Neural cell (in vitro differentiated cells): ENCODE results near the gene CTXN1. TPM values are rescaled to one million over a fixed set of nuclear protein-coding genes. Genes with fewer than 3 reads are reported as not detected.

Experiments
- H2AFZ ChIP-seq: fragments of 200-600, 300-800 bp; sonication (generic), shearing (Covaris generic); 2 replicates; pipeline ENCODE4 v1.6.0; 2014; ENCODE audit warnings: low read depth, mild to moderate bottlenecking, antibody characterized with exemption, low read length, moderate library complexity
- H3F3A ChIP-seq: fragments of 200-600 bp; shearing (Covaris generic); 2 replicates; pipeline ENCODE4 v1.6.1; 2016; ENCODE audit warnings: mild to moderate bottlenecking, moderate library complexity, mixed read lengths, antibody characterized with exemption, low read length; ENCODE audit not compliant: insufficient read depth, poor library complexity, severe bottlenecking
- H3K27ac ChIP-seq: fragments of 200-600, 300-800 bp; sonication (generic), shearing (Covaris generic); 2 replicates; pipeline ENCODE4 v1.5.1; 2014; ENCODE audit warnings: mild to moderate bottlenecking, low read length, moderate library complexity
- H3K27me3 ChIP-seq: fragments of 300-800, 200-600 bp; sonication (generic), shearing (Covaris generic); 2 replicates; pipeline ENCODE4 v1.6.0; 2014; ENCODE audit warnings: mild to moderate bottlenecking, low read depth, low read length, moderate library complexity; ENCODE audit not compliant: insufficient read depth
- H3K36me3 ChIP-seq: fragments of 300-800, 200-600 bp; sonication (generic), shearing (Covaris generic); 2 replicates; pipeline ENCODE4 v1.5.1; 2014; ENCODE audit warnings: mild to moderate bottlenecking, antibody characterized with exemption, low read length, moderate library complexity; ENCODE audit not compliant: insufficient read depth
- H3K4me2 ChIP-seq: fragments of 300-800, 200-600 bp; sonication (generic), shearing (Covaris generic); 2 replicates; pipeline ENCODE4 v1.6.0; 2014; ENCODE audit warnings: mild to moderate bottlenecking, low read length
- H3K4me3 ChIP-seq: fragments of 300-800, 200-600 bp; sonication (generic), shearing (Covaris generic); 2 replicates; pipeline ENCODE4 v1.5.1; 2014; ENCODE audit warnings: mild to moderate bottlenecking, low read length, moderate library complexity
- H3K79me2 ChIP-seq: fragments of 200-600 bp; shearing (Covaris generic); replicated peaks from 2 replicates; pipeline ENCODE4 v1.6.0; 2014; ENCODE audit warnings: mild to moderate bottlenecking, low read length, moderate library complexity; ENCODE audit not compliant: insufficient read depth
- H3K9ac ChIP-seq: fragments of 300-800, 200-600 bp; sonication (generic), shearing (Covaris generic); 2 replicates; pipeline ENCODE4 v1.6.1; 2016; ENCODE audit warnings: mild to moderate bottlenecking, low read length, mixed read lengths
- H3K9me2 ChIP-seq: fragments of 200-600 bp; shearing (Covaris generic); 2 replicates; pipeline ENCODE4 v1.6.1; 2016; ENCODE audit warnings: mild to moderate bottlenecking, low read length, mixed read lengths; ENCODE audit not compliant: insufficient read depth
- H3K9me3 ChIP-seq: fragments of 200-600, 300-800 bp; sonication (generic), shearing (Covaris generic); 2 replicates; pipeline ENCODE4 v1.6.1; 2016; ENCODE audit warnings: mild to moderate bottlenecking, mixed run types, low read length, moderate library complexity, mixed read lengths
- H4K20me1 ChIP-seq: fragments of 200-600 bp; shearing (Covaris generic); 2 replicates; pipeline ENCODE4 v1.6.1; 2016; ENCODE audit warnings: mild to moderate bottlenecking, mixed run types; ENCODE audit not compliant: insufficient read depth
- EP300 ChIP-seq: fragments of 450-650 bp; conservative IDR thresholded peaks from 2 replicates; pipeline ENCODE4 v1.6.1; 2014; ENCODE audit warnings: antibody characterized with exemption, mild to moderate bottlenecking, moderate library complexity; ENCODE audit not compliant: poor library complexity, severe bottlenecking
- EZH2 ChIP-seq: fragments of 200-600, 300-800 bp; shearing (Covaris generic), sonication (generic); IDR thresholded peaks from 2 replicates; pipeline ENCODE4 v1.6.1; 2014; ENCODE audit warnings: antibody characterized with exemption, low read length, borderline replicate concordance, mild to moderate bottlenecking; ENCODE audit not compliant: insufficient read depth, poor library complexity, severe bottlenecking
- MXI1 ChIP-seq: fragments of 450-650 bp; conservative IDR thresholded peaks from 2 replicates; pipeline ENCODE4 v1.6.1; 2014; ENCODE audit warnings: antibody characterized with exemption, mild to moderate bottlenecking; ENCODE audit not compliant: poor library complexity, severe bottlenecking
- POLR2AphosphoS5 ChIP-seq: IDR thresholded peaks from 2 replicates; pipeline ENCODE4 v1.6.1; 2012
- RAD21 ChIP-seq: fragments of 450-650 bp; conservative IDR thresholded peaks from 2 replicates; pipeline ENCODE4 v1.6.1; 2014; ENCODE audit warnings: antibody characterized with exemption, mild to moderate bottlenecking, moderate library complexity
- SMC3 ChIP-seq: fragments of 450-650 bp; conservative IDR thresholded peaks from 2 replicates; pipeline ENCODE4 v1.6.1; 2014; ENCODE audit warnings: antibody characterized with exemption, mild to moderate bottlenecking, moderate library complexity; ENCODE audit not compliant: poor library complexity
- TAF1 ChIP-seq: IDR thresholded peaks from 2 replicates; pipeline ENCODE4 v1.6.1; 2012; ENCODE audit warnings: low read depth
- polyA plus RNA-seq: library from polyadenylated mRNA; depleted of rRNA; stranded (reverse); fragments of >200 nt; gene quantifications from 2 replicates; pipeline ENCODE4 v1.2.3, GENCODE V29; 2014
- TF ChIP-seq, protein P1 (sequence below): IDR thresholded peaks from 2 replicates; pipeline ENCODE4 v1.6.1; 2012; ENCODE audit warnings: borderline replicate concordance
- TF ChIP-seq, protein P2 (sequence below): fragments of 450-650 bp; IDR thresholded peaks from 2 replicates; pipeline ENCODE4 v1.5.1; 2014; ENCODE audit warnings: antibody characterized with exemption, mild to moderate bottlenecking, moderate library complexity; ENCODE audit not compliant: poor library complexity, severe bottlenecking

CTXN1 gene
- polyA plus RNA-seq, 1 donor from 2014 or later = 24.7 TPM

DNA sequence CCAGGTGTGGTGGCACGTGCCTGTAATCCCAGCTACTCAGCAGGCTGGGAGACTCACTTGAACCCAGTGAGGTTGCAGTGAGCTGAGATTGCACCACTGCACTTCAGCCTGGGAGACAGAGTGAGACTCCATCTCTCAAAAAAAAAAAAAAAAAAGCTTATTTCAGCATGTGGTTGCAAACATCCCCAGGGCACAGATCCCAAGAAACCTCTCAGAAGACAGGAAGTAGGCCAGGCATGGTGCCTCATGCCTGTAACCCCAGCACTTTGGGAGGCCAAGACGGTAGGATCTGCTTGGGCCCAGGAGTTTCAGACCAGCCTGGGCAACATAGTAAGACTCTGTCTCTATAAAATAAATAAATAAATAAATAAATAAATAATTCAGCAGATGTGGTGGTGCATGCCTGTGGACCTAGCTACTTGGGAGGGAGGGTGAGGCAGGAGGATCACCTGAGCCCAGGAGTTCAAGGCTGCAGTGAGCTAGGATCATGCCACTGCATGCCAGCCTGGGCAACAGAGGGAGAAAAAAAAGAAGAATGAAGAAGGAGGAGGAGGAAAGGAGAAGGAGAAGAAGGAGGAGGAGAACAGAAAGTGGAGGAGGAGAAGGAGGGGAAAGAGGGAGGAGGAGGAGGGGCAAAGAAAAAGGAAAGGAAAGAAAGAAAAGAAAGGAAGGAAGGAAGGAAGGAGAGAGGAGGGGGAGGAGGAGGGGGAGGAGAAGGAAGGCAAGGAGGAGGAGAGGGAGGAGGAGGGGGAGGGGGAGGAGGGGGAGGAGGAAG is 42.0 kb downstream of the CTXN1 start:
- Histone ChIP-seq H3K79me2 (no peaks in the 10 kb centered on the region), H3F3A (no peaks in the 10 kb centered on the region), H2AFZ (no peak overlapping the region), H3K27me3 (peaks cover 13% of the 10 kb centered on the region), H3K4me3 (no peak overlapping the region), H4K20me1 (no peaks in the 10 kb centered on the region), H3K9ac (no peak overlapping the region), H3K9me3 (no peaks in the 10 kb centered on the region), H3K27ac (no peak overlapping the region), H3K9me2 (no peaks in the 10 kb centered on the region), H3K36me3 (no peaks in the 10 kb centered on the region), H3K4me2 (no peak overlapping the region)
- TF ChIP-seq, protein P1, sequence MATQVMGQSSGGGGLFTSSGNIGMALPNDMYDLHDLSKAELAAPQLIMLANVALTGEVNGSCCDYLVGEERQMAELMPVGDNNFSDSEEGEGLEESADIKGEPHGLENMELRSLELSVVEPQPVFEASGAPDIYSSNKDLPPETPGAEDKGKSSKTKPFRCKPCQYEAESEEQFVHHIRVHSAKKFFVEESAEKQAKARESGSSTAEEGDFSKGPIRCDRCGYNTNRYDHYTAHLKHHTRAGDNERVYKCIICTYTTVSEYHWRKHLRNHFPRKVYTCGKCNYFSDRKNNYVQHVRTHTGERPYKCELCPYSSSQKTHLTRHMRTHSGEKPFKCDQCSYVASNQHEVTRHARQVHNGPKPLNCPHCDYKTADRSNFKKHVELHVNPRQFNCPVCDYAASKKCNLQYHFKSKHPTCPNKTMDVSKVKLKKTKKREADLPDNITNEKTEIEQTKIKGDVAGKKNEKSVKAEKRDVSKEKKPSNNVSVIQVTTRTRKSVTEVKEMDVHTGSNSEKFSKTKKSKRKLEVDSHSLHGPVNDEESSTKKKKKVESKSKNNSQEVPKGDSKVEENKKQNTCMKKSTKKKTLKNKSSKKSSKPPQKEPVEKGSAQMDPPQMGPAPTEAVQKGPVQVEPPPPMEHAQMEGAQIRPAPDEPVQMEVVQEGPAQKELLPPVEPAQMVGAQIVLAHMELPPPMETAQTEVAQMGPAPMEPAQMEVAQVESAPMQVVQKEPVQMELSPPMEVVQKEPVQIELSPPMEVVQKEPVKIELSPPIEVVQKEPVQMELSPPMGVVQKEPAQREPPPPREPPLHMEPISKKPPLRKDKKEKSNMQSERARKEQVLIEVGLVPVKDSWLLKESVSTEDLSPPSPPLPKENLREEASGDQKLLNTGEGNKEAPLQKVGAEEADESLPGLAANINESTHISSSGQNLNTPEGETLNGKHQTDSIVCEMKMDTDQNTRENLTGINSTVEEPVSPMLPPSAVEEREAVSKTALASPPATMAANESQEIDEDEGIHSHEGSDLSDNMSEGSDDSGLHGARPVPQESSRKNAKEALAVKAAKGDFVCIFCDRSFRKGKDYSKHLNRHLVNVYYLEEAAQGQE = no peak
- no peak for TF ChIP-seq MXI1
- no peak for TF ChIP-seq POLR2AphosphoS5
- TF ChIP-seq EP300 = no peak
- no peak for TF ChIP-seq RAD21
- no peak for TF ChIP-seq EZH2
- TF ChIP-seq TAF1 = no peak
- no peak for TF ChIP-seq SMC3
- TF ChIP-seq, protein P2, sequence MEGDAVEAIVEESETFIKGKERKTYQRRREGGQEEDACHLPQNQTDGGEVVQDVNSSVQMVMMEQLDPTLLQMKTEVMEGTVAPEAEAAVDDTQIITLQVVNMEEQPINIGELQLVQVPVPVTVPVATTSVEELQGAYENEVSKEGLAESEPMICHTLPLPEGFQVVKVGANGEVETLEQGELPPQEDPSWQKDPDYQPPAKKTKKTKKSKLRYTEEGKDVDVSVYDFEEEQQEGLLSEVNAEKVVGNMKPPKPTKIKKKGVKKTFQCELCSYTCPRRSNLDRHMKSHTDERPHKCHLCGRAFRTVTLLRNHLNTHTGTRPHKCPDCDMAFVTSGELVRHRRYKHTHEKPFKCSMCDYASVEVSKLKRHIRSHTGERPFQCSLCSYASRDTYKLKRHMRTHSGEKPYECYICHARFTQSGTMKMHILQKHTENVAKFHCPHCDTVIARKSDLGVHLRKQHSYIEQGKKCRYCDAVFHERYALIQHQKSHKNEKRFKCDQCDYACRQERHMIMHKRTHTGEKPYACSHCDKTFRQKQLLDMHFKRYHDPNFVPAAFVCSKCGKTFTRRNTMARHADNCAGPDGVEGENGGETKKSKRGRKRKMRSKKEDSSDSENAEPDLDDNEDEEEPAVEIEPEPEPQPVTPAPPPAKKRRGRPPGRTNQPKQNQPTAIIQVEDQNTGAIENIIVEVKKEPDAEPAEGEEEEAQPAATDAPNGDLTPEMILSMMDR = no peak

DNA sequence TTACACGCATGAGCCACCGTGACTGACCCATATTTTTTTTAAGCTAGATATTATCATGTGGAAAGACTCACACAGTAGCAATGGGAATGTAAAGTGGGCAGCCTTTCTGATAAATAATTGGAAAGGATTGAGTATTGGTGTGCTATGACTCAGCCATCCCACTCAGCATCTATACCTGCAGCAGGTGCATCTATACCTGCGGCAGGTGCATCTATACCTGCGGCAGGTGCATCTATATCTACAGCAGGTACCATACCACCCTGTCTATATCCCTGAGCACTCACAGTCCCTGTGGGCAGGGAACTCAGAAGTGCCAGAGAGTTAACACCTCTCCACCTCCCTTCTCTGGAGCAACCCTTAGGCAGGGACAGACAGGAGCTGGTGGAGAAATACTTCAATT is 42.8 kb downstream of the CTXN1 start:
- TF ChIP-seq EZH2 (no peak), SMC3 (no peak)
- H3K36me3 ChIP-seq = no peaks in the 10 kb centered on the region

More for the DNA sequence above, 42.8 kb downstream of the CTXN1 start:
- Histone ChIP-seq H3K9me2 (no peaks in the 10 kb centered on the region), H3K4me2 (no peak overlapping the region), H4K20me1 (no peaks in the 10 kb centered on the region), H3K27me3 (peaks cover 6% of the 10 kb centered on the region), H3K4me3 (no peak overlapping the region), H3K27ac (no peak overlapping the region), H3K9ac (no peak overlapping the region), H3F3A (no peaks in the 10 kb centered on the region), H3K79me2 (no peaks in the 10 kb centered on the region), H2AFZ (no peak overlapping the region), H3K9me3 (no peaks in the 10 kb centered on the region)
